M059J (cell line): Measurements from ENCODE around the gene SNRNP200. TPM values are rescaled to one million over a fixed set of nuclear protein-coding genes. Genes with fewer than 3 reads are reported as not detected.

Experiments
- total RNA-seq: library from RNA; depleted of rRNA; stranded (reverse); fragments of >200 nt; shearing (Covaris generic); gene quantifications from 2 replicates; pipeline ENCODE4 v1.2.3, GENCODE V29; 2014; rRNA removed

Gene SNRNP200
- total RNA-seq, 1 experiment from 2014 or later: 51.4 TPM

Other genes starting within 250 kb of the SNRNP200 start
- gene ADRA2B, start 189.0 kb downstream of the SNRNP200 start, total RNA-seq: not detected in 2 replicates
- gene ASTL, start 167.0 kb downstream of the SNRNP200 start, total RNA-seq: 0.17 TPM in 1 of 2 replicates, not detected in the other
- gene DUSP2, start 160.1 kb downstream of the SNRNP200 start, total RNA-seq: 75.8 and 103 TPM in 2 replicates
- gene STARD7, start 96.7 kb downstream of the SNRNP200 start, total RNA-seq: 134 and 160 TPM in 2 replicates
- 33.8 and 45.3 TPM in 2 replicates for gene TMEM127, start 39.5 kb downstream of the SNRNP200 start, total RNA-seq
- gene CIAO1, start 39.3 kb downstream of the SNRNP200 start, total RNA-seq: 89.1 and 115 TPM in 2 replicates
- 1.3 and 3.2 TPM in 2 replicates for gene ITPRIPL1, start 19.8 kb upstream of the SNRNP200 start, total RNA-seq
- 35.5 and 53.6 TPM in 2 replicates for gene NCAPH, start 30.2 kb upstream of the SNRNP200 start, total RNA-seq
- 0.59 and 1.1 TPM in 2 replicates for gene NEURL3, start 199.8 kb upstream of the SNRNP200 start, total RNA-seq
- gene ARID5A, start 231.2 kb upstream of the SNRNP200 start, total RNA-seq: 7.0 and 15.1 TPM in 2 replicates